Activated T-helper 1 cell treated with anti-CD3 and anti-CD28 coated beads, Interleukin-2, amount 50 U/mL, for 16 hours (primary cell): Measurements from ENCODE around the gene DQX1.
A peak's percentile ranks its signal among the peaks of the same experiment; 100 is the strongest.

Experiments
- DNase-seq, 2 donors: peaks; one replicate each; pipeline ENCODE4 v3.0.0-alpha.2; 2020; ENCODE audit warnings: low read depth in 1 of 2, low spot score in 1 of 2

The DQX1 gene

DNA sequence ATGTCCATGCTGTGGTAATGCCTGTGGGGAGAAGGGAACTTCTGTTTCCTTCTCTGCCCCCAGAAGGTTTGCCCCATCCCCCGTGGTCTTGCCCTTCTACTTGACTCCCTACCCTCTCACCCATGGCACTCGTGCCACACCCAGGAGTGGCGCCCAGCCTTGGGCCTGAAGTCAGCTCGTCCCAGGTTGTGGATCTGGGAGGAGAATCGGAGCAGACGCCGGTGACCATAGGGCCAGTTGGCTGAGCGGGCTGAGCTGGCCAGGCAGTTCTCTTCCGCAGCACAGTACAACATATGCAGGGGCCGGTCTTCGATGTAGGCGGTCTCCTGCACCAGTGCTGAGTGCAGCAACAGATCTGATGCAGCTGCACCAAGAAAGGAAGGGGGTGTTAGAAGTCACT lies 8.4 kb upstream of the DQX1 start:
- no peak for DNase-seq

DNA sequence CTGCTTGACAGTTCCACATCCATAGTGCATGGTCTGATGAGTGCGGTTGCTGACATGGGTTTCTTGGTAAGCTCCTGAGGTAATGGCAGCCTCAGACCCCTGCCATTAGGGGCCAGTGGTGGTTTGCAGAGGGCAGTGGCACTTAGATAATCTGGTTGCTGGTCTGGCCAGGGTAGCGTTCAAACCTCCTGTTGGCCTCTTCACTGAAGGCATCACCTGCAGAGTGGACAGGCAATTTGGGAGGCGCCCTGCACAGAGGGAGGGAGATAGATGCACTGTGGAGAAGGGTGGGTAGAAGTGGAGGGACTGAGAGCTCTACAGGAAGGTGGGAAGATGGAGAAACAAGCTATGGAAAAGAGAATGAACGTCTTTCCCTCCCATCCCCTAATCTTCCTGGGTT lies 7.4 kb upstream of the DQX1 start:
- no peak for DNase-seq

DNA sequence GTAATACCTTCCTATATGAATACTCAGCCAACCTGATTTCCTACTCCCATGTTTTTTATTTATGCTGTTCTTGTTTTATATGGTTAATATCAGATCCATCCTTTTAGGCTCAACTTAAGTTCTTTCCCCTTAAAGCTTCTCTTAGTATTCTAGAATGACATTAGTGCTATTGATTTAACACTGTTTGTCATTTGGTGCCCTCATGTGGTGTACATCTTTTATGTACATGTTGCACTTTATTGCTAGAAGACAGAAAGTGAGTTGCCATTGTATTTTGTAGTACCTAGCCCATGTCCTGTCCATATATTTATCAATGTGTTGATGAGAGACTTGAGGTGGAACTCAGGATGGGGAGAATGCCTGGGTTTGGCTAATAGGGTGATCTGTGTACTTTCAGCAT lies 6.2 kb upstream of the DQX1 start:
- DNase-seq, result no peak

DNA sequence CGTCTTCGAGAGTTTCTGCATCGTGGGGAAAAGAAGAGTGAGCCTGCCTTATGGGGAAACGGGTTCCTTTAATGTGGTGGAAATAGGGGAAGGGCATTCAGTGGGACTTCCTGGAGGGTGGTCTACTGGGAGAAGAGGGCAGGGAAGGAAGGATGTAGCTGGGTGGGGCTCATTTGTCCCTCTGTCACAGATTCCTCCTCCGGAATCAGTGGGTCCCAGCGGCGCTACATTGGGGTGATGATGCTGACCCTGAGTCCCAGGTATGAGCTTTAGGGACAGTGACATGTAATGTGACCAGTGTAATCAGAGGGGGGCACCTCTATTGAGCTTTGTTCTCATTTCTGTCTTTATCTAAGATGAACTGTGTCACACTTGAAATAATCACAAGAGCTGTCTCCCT lies 5.6 kb upstream of the DQX1 start:
- no peak for DNase-seq

DNA sequence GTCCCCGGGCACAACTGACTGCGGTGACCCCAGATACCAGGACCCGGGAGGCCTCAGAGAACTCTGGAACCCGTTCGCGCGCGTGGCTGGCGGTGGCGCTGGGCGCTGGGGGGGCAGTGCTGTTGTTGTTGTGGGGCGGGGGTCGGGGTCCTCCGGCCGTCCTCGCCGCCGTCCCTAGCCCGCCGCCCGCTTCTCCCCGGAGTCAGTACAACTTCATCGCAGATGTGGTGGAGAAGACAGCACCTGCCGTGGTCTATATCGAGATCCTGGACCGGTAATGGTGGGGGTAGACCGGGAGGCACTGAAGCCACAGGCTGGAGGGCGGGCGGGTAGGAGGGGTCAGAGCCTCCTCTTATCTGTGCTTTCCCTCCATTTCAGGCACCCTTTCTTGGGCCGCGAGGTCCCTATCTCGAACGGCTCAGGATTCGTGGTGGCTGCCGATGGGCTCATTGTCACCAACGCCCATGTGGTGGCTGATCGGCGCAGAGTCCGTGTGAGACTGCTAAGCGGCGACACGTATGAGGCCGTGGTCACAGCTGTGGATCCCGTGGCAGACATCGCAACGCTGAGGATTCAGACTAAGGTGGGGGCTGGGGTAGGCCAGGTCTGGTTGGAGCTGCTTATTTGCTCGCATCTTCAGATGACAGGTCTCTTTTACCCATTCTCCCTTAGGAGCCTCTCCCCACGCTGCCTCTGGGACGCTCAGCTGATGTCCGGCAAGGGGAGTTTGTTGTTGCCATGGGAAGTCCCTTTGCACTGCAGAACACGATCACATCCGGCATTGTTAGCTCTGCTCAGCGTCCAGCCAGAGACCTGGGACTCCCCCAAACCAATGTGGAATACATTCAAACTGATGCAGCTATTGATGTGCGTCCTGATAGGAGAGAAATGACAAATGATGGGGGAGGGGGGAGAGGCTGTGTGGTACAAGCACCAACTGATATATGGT lies 4.5 kb upstream of the DQX1 start:
- no peak for DNase-seq

DNA sequence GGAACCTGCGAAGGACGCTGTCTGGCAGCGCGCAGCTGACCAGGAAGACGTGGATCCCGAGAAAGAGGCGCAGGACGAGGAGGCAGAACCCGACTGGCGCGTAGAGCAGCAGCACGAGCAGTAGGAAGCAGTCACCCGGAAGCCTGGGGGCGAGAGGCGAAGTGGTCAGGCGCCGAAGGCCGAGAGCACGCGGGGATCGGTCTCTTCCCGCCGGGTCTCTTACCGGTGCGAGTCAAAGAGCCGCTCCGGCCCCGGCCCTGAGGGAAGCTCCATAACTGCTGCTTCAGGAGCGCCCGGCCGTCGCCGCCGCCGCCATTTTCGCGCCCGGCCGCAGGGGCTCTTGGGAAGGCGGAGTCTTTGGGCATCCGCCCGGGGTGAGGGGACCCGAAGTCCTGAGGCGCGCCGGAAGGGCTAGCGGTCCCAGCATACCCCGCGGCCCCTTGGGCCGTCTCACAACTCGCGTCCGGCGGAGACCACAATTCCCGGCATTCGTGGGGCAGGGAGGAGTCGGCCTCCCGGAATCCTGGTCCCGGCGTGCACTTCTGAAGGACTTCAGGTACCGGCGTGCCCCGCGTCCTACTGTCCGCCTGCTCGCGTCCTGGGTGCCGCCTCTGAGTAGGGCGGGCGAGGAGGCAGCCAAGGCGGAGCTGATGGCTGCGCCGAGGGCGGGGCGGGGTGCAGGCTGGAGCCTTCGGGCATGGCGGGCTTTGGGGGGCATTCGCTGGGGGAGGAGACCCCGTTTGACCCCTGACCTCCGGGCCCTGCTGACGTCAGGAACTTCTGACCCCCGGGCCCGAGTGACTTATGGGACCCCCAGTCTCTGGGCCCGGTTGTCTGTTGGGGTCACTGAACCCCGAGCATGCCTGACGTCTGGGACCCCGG lies 3.6 kb upstream of the DQX1 start, which contains the start of the genes AUP1 and HTRA2:
TSS of gene AUP1 (minus strand) at position 350 of the 882 bp plus-strand sequence. CDS start at position 273, 77 bp downstream.
TSS of gene HTRA2 (plus strand) at position 577 of the 882 bp plus-strand sequence. CDS start at position 651, 74 bp downstream.
- DNase-seq, result peak; percentile 65 to 77

DNA sequence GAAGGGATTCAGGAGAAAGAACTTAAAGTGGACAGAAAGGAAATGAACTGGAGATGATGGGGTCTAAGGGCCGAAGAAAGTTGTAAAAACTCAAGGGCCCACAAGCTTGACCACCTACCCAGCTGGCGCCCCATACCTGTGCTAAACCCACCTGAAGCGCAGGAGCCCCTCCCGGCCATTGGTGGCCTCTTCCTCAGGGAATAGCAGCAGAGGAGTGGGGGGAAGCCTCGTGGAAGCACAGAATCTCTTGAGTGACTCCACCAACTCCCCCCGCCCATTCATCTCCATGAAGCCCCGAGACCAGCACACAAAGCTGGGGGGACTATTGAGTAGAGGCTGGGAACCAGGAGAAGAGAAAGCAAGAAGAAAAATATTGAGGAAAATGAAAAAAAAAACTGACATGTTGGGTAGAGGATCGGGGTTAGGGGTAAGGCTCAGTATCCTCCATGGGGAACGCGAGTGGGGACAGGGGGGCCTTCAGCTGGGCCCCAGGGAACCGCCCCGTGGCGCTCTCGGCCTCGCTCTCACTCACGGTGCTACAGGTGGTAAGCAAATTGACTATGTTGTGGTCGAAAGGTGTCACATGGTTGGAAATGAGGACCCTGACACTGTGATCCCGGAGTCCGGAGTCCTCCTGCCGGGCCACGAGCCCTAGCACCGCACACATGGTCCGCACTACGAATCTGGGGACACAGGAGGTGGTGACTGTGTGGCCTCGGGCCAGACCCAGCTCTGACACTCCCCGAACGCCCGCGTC lies 2.7 kb upstream of the DQX1 start:
- no peak for DNase-seq

DNA sequence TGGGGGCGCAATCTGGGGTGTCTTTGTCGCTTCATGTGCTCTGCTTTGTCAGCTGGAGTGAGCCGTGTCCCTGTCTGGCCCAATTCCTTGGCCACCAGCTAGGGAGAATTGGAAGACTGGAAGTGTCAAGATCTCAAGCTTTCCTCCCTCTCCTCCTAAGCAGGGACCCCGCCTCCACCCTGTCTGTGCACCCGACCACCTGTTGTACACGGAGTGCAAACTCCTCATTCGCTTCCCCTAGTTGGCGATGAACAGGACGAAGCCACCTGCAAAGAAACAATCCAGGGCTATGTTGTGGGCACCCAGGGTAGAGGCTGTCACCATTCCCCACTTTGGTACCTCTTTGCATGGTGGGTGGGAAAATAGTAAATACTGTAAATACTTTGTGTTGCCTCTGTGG lies 1.7 kb upstream of the DQX1 start:
- no peak for DNase-seq

DNA sequence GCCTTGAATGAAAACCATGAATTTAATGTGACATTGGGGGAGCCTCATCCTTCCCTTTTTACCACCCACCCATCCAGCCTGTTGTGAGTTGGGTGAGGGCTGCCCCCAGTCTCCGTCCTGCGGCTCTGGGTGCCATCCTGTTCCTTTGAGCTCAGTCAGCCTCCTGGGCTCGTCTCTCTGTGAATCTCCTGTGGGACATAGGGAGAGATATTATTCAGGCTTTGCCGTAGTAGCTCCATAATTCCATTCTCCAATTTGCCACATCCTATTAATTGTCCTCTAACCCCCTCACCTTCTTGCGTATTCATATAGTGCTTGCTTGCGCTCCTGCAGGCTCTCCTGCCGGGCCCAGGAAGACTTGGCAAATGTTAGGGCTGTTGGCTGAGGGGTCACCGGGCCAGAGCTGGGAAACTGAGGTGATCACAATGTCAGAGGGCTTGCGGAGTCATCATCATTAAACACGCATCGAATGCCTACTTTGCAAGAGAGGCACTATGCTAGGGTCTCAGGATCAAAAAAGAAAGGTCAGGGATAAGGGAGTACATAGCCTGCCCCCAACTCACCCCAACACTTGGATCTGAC lies 709 bp upstream of the DQX1 start:
- no peak for DNase-seq

DNA sequence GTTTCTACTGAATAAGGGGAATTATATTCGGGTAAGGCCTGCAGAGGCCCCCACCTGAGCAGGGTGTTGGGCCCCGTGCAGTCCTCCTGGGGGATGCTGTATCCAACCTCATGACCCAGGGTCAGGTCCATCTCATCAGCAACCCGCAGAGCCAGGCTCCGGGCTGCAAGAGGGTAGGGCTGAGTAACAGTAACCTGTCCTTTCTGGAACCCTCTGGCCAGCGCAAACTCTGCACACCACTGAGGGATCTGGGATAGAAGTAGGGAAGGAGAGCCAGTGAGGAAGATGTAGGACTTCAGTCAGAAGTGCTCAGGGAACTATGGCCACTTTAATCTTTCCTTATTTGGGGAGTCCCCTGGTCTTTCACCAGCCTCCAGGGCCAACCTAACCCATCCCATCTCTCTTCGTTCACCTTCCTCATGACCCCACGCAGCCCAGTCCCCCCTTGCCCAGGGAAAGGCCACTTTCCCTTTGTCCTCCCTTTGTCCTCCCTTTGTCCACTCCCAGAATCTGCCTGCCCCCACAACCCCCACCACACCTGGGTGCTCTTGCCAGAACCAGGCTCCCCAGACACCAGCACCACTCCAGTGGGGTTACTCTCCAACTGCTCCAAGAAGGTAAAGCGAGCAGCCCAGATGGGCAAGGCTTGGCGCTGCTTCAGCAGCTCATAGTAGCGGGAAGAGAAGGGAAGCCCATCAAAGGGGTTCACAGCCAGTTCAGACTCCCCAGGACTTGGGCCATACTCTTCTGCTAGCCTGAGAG lies 895 bp downstream of the DQX1 start:
- no peak for DNase-seq

DNA sequence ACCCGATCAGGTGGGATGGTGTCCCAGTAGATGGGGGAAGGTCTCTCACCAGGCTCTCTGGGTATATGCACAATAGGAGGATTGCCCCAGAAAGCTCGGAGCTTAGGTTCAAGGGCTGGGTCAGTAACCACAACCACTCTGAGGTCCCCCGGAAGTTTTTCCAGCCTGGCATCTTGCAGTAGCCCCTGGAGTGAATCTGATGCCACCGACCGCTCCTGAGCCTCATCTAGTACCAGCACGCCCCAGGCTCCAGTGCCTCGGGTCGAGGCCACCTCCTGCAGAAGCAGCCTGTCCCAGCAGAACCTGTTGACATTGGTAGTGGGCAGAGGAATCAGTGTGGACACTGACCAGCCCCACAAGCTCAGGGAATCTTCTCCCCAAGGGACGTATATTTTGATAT lies 2.0 kb downstream of the DQX1 start:
- DNase-seq, result no peak

DNA sequence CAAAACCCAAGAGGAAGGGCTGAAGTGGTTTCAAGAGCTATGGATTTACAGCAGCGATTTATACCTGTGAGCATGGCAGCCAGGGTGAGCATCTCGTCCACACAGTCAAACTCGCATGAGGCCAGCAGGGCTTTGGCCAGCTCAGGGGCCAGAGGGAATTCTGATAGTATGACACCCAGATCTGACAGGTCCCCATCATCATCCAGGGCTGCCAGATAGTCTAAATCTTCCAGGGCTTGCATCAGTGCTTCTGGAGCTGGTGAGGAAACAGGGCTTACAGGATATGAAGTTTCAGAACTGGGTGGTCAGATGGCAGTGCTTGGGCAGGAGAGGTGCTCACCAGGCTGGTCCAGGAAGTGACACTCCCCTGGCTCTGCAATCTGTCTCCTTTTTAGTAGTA lies 3.5 kb downstream of the DQX1 start:
- DNase-seq, result no peak

DNA sequence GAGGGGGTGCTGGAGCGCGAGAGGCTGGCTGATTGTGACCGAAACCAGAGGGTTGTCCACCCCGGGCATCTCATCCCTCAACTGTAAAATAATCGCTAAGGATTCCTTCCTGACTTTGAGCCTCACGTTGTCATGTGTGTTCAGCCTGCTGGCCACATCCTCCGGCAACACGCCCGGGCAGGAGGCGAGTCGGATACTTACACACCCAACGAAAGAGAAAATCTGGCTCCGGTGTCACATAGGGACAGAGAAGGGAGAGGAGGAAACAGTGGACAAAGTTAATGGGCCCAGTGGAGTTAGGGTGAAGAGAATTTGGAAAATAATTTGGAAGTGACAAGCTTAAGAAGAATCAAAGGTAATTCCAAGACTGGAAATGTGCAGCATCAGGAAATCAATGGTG lies 9.4 kb downstream of the DQX1 start:
- DNase-seq, result no peak

DNA sequence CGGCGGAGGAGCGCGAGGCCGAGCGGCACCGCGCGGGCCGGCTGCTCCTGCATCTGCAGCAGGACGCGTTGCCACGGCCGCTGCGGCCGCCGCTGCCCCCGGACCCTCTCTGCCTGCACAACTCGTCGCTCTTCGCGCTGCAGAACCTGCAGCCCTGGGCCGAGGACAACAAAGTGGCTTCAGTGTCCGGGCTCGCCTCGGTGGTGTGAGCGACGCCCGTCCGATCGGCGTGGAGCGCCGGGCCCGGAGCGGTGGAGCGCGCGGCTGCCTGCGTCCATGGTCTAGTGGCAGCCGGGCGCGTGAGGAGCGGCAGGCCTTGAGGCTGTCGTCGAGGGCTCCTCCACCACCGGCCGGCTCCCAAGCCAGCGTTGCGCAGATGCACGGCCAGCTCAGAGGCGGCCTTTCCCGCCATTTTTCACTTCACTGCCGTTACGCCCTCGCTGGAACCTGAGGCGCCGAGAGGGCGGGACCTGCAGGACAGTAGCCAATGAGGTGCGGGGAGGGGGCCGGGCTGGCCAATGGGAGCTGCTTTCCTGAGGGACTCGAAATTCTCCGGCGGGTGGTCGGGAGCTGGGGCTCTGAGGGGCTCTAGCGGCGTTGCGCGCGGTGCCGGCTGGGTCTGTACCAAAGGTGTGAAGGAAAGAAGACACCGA lies 9.9 kb downstream of the DQX1 start:
- DNase-seq, result peak in 1 of 2 donors; percentile 61

DNA sequence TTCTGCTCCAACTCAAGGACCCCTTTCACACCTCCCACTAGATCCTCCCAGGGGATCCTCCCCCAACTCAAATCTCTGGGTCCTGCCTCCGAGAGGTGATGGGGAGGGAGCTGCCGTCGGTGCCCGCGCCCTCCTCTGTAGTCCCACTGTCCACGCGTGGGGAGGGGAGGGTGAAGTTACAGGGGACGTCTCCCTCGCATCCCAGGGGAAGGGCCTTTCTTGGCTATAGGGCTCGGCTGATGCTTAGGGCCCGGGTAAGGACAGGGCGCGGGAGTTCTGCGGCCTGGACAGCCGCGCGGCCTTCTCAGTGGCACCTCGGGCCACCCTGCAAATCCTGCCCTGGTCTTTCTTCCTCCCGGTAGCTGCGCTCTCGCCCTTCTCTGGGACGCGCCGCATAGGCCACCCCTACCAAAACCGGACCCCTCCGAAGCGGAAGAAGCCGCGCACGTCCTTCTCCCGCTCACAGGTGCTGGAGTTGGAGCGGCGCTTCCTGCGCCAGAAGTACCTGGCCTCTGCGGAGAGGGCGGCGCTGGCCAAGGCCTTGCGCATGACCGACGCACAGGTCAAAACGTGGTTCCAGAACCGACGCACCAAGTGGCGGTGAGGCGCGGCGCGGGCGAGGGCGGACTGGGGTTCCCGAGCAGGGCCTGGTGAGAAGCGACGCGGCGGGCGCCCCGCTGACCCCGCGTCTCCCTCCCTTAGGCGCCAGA lies 10.6 kb downstream of the DQX1 start:
- DNase-seq, result no peak

DNA sequence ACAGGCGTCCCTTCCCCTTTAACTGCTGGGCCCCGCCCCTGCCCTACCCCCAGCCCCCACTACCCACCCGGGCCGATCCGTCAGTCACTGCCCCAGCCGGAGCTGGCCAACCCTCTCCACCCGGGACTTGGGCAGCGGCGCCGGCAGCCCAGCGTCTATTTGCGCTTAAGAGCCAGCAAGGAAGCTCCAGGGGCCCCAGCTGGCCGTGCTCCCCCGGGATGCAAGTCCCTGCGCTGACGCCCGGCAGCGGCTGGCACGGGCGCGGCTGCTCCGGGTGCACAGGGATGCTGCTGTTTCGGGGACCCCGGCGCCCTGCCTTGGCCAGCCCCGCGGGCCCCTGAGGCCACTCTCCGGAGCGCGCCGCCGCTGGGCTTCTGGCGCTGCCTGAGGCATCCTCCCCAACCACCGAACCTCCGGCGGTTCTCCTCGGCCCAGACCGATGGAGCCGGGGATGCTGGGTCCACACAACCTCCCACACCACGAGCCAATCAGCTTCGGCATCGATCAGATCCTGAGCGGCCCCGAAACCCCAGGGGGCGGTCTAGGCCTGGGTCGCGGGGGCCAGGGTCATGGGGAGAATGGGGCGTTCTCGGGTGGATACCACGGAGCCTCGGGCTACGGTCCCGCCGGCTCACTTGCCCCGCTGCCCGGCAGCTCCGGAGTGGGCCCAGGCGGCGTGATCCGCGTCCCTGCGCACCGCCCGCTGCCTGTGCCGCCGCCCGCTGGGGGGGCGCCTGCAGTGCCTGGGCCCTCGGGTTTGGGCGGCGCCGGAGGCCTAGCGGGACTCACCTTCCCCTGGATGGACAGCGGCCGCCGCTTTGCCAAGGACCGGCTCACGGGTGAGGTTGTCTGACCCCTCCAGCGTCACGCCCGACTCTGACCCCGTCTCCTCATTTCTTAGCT lies 11.4 kb downstream of the DQX1 start, which contains the start of gene TLX2:
TSS of gene TLX2 (plus strand) at position 83 of the 903 bp plus-strand sequence. CDS start at position 440, 357 bp downstream.
- no peak for DNase-seq

DNA sequence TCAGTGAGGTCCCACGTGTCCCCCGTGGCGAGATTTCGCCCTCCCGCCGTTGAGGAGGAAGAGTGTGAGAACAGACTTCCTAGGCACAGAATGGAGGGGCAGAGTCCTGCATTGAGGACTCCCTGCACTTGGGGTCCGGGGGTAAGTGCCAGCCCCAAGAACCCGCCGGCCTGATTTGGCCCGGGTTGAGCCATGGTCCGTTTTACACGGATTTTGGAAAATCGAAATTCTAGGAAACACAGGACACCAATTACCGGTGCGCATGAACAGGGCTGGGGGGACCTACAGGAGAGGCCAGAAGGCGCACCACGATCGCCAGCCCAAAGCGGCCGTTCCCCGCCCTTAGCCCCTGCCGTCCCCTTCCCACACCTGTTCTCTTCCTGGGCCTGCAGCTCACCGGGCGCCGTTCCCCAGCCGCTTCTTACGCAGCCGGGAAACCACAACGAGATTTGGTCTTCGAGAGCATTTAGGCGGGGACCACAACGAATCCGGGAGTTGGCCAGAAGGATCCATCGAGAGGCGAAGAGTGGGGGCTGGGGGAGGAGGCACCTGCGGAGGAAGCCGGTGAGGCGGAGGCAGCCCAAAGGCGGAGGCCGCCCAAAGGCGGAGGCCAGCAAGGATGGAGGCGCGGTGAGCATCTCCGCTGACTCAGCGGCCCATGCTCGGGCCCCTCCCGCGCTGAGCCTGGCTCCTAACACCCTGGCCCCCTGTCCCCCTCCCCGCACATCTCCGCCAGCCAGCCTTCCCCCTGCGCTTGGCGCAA lies 12.2 kb downstream of the DQX1 start:
- no peak for DNase-seq
